Measurements from ENCODE around the gene PIP4K2A. TPM values are rescaled to one million over a fixed set of nuclear protein-coding genes. Genes with fewer than 3 reads are reported as not detected.

The PIP4K2A gene
- total RNA-seq, 2 donors from 2014 or later = 42.6 to 58.6 TPM

DNA sequence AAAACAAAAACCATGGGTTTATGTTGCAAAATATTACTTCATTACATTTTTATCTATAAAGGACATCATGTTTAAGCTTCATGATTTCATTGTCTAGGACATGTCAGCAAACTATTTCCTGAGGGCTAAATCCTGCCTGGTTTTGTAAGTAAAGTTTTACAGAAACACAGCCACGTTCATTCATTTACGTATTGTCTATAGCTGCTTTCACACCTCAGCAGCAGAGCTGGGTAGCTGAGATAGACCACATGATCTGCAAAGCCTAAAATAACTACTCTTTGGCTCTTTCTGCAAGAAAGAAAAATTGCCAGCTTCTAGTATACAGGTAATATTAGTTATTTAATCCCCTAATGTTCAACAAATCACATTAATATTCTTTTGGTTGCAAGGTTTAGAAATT is 12.7 kb upstream of the PIP4K2A start:
- no peak for DNase-seq (ENCODE audit: low spot score)
- no peaks in the 10 kb centered on the region for H3K27me3 ChIP-seq (replicated peaks; ENCODE audit: insufficient read depth)

DNA sequence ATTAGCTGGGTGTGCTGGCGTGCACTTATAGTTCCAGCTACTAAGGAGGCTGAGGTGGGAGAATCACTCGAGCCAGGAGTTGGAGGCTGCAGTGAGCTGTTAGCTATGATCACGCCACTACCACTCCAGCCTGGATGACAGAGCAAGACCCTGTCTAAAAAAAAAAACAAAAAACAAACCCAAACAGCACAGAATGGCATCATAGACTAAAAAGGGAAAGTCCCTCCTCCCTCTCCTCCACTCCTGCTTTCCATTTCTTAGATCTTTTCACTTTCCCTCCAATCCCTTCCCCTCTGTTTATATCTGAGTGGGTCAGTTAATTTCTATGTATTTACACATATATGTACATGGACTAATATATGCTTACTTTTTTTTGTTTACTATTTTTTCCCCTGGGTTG is 10.4 kb upstream of the PIP4K2A start:
- no peaks in the 10 kb centered on the region for H3K27me3 ChIP-seq (replicated peaks; ENCODE audit: insufficient read depth)
- H3K27ac ChIP-seq = no peak overlapping the region
- H3K36me3 ChIP-seq = no peaks in the 10 kb centered on the region
- no peak overlapping the region for H3K4me3 ChIP-seq
- ATAC-seq (ENCODE audit: insufficient number of reproducible peaks, low FRiP score, low read depth) (no peak), DNase-seq (ENCODE audit: low spot score) (no peak)
- no peaks in the 10 kb centered on the region for H3K9me3 ChIP-seq
- H3K4me1 ChIP-seq (ENCODE audit: control insufficient read depth in 1 of 2, low read depth in 2 of 2) = peaks cover 0 to 3% of the 10 kb centered on the region in 2 donors
- TF ChIP-seq, protein P1, sequence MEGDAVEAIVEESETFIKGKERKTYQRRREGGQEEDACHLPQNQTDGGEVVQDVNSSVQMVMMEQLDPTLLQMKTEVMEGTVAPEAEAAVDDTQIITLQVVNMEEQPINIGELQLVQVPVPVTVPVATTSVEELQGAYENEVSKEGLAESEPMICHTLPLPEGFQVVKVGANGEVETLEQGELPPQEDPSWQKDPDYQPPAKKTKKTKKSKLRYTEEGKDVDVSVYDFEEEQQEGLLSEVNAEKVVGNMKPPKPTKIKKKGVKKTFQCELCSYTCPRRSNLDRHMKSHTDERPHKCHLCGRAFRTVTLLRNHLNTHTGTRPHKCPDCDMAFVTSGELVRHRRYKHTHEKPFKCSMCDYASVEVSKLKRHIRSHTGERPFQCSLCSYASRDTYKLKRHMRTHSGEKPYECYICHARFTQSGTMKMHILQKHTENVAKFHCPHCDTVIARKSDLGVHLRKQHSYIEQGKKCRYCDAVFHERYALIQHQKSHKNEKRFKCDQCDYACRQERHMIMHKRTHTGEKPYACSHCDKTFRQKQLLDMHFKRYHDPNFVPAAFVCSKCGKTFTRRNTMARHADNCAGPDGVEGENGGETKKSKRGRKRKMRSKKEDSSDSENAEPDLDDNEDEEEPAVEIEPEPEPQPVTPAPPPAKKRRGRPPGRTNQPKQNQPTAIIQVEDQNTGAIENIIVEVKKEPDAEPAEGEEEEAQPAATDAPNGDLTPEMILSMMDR (IDR thresholded peaks at IDR 0.05) = no peak

More for the DNA sequence above, 12.7 kb upstream of the PIP4K2A start:
- H3K36me3 ChIP-seq = no peaks in the 10 kb centered on the region
- no peak overlapping the region for H3K27ac ChIP-seq
- no peak for ATAC-seq (ENCODE audit: insufficient number of reproducible peaks, low FRiP score, low read depth)
- TF ChIP-seq, protein P1 (IDR thresholded peaks at IDR 0.05) = no peak
- no peaks in the 10 kb centered on the region for H3K9me3 ChIP-seq
- H3K4me3 ChIP-seq = no peak overlapping the region
- peaks cover 0 to 3% of the 10 kb centered on the region in 2 donors for H3K4me1 ChIP-seq (ENCODE audit: control insufficient read depth in 1 of 2, low read depth in 2 of 2)

DNA sequence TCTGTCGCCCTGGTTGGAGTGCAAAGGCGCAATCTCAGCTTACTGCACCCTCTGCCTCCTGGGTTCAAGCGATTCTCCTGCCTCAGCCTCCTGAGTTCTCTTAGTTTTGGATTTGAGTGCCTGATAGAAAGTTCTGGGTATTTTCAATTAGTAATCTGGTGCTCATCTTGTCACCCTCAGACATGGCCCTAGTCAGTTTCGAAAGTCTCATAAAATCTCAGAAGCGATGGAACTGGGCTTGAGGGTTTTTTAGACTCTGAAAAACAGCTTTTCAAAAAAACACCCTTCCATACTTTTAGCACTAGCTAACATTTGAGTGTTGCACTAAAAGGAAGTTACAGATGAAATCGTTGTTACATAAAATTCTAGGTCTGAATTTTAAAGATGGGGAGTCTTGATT is 9.4 kb upstream of the PIP4K2A start:
- TF ChIP-seq, protein P1 (IDR thresholded peaks at IDR 0.05) = no peak
- ATAC-seq (ENCODE audit: insufficient number of reproducible peaks, low FRiP score, low read depth) = no peak
- H3K36me3 ChIP-seq = no peaks in the 10 kb centered on the region
- H3K27ac ChIP-seq = no peak overlapping the region
- no peak overlapping the region for H3K4me3 ChIP-seq
- H3K27me3 ChIP-seq (replicated peaks; ENCODE audit: insufficient read depth) = no peaks in the 10 kb centered on the region
- no peaks in the 10 kb centered on the region for H3K9me3 ChIP-seq
- DNase-seq (ENCODE audit: low spot score) = no peak
- peaks cover 0 to 3% of the 10 kb centered on the region in 2 donors for H3K4me1 ChIP-seq (ENCODE audit: control insufficient read depth in 1 of 2, low read depth in 2 of 2)

DNA sequence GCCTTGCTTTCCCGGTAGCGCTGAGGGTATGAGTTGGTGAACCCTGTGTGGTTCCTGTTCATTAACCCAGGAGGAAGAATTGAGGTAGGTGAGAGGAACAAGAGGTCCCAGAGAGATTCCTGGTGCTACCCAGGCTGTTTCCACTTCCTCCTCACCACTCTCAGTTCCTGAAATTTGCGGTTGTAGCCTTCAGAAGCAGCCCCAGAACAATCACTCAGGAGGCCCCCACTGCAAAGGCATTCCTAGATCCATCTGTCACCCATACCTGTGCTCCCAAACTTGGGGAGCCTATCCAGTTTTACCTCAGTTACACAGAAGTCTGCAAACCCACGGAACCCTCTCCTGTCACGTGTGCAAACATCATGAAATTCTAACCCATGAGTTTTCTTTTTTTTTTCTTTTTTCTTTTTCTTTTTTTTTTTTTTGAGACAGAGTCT is 9.0 kb upstream of the PIP4K2A start:
- no peak overlapping the region for H3K4me3 ChIP-seq
- ATAC-seq (ENCODE audit: insufficient number of reproducible peaks, low FRiP score, low read depth) = no peak

DNA sequence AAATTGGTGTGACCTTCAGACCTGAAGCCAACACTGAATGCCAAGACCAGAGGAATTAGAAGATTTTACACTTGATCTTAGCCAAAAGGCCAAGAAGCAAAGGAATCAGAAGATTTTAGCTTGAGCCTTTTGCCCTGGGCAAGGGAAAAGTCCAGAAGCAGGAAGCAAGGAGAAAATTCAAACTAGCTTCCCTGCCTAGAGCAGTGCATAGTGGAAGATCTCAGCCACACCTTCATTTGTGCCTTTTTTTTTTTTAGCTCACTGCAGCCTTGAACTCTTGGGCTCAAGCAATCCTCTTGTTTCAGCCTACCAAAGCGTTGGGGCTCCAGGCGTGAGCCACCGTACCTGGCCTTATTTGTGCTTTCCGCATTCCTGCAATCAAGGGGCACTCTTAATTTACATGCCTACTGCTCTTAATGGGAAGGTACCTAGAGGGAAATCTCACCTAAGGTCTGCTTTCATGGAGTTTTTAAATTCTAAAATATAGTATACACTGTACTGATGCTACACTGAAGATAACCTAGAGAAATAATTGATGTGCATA is 8.3 kb upstream of the PIP4K2A start:
- Histone ChIP-seq H3K27me3 (replicated peaks; ENCODE audit: insufficient read depth) (no peaks in the 10 kb centered on the region), H3K9me3 (no peaks in the 10 kb centered on the region), H3K27ac (no peak overlapping the region), H3K36me3 (no peaks in the 10 kb centered on the region), H3K4me1 (ENCODE audit: control insufficient read depth in 1 of 2, low read depth in 2 of 2) (peaks cover 0 to 3% of the 10 kb centered on the region in 2 donors), H3K4me3 (no peak overlapping the region)
- ATAC-seq (ENCODE audit: insufficient number of reproducible peaks, low FRiP score, low read depth) (no peak), DNase-seq (ENCODE audit: low spot score) (no peak)
- TF ChIP-seq, protein P1 (IDR thresholded peaks at IDR 0.05) = no peak

More for the DNA sequence above, 9.0 kb upstream of the PIP4K2A start:
- TF ChIP-seq, protein P1 (IDR thresholded peaks at IDR 0.05) = no peak
- no peaks in the 10 kb centered on the region for H3K27me3 ChIP-seq (replicated peaks; ENCODE audit: insufficient read depth)
- peaks cover 0 to 3% of the 10 kb centered on the region in 2 donors for H3K4me1 ChIP-seq (ENCODE audit: control insufficient read depth in 1 of 2, low read depth in 2 of 2)
- no peaks in the 10 kb centered on the region for H3K36me3 ChIP-seq
- H3K27ac ChIP-seq = no peak overlapping the region
- H3K9me3 ChIP-seq = no peaks in the 10 kb centered on the region
- DNase-seq (ENCODE audit: low spot score) = no peak
